ENCODE measurements around the gene IL22RA2.

DNA sequence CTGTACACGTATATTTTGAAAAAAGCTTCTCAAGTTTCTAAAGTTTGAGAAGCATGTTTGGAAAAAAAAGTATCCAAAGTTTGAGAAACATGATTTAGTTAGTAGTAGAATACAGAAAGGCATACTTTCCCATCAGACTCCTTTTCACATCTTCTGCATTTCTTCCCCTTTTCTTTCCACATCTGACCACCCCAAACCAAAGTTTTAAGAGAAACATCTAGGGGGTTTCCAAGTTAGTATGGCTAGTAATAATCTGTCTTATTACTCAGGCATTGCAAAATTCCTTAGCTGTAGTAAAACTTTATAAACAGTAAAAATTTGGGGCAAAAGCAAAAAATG lies 65.7 kb downstream of the IL22RA2 start:
- TF ChIP-seq, protein P1, sequence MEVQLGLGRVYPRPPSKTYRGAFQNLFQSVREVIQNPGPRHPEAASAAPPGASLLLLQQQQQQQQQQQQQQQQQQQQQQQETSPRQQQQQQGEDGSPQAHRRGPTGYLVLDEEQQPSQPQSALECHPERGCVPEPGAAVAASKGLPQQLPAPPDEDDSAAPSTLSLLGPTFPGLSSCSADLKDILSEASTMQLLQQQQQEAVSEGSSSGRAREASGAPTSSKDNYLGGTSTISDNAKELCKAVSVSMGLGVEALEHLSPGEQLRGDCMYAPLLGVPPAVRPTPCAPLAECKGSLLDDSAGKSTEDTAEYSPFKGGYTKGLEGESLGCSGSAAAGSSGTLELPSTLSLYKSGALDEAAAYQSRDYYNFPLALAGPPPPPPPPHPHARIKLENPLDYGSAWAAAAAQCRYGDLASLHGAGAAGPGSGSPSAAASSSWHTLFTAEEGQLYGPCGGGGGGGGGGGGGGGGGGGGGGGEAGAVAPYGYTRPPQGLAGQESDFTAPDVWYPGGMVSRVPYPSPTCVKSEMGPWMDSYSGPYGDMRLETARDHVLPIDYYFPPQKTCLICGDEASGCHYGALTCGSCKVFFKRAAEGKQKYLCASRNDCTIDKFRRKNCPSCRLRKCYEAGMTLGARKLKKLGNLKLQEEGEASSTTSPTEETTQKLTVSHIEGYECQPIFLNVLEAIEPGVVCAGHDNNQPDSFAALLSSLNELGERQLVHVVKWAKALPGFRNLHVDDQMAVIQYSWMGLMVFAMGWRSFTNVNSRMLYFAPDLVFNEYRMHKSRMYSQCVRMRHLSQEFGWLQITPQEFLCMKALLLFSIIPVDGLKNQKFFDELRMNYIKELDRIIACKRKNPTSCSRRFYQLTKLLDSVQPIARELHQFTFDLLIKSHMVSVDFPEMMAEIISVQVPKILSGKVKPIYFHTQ (CRISPR knock-in tag; IDR thresholded peaks at IDR 0.05): no peak
- TF ChIP-seq SP1 (CRISPR knock-in tag; conservative IDR thresholded peaks at IDR 0.05) (no peak), JUN (CRISPR knock-in tag; IDR thresholded peaks at IDR 0.05) (no peak), ZNF121 (CRISPR knock-in tag; IDR thresholded peaks at IDR 0.05) (no peak), JAZF1 (CRISPR knock-in tag; IDR thresholded peaks at IDR 0.05) (no peak), KAT7 (CRISPR knock-in tag; IDR thresholded peaks at IDR 0.05; ENCODE audit: borderline replicate concordance) (no peak), ZBTB21 (CRISPR knock-in tag; IDR thresholded peaks at IDR 0.05; ENCODE audit: borderline replicate concordance) (no peak)
- TF ChIP-seq, protein P2, sequence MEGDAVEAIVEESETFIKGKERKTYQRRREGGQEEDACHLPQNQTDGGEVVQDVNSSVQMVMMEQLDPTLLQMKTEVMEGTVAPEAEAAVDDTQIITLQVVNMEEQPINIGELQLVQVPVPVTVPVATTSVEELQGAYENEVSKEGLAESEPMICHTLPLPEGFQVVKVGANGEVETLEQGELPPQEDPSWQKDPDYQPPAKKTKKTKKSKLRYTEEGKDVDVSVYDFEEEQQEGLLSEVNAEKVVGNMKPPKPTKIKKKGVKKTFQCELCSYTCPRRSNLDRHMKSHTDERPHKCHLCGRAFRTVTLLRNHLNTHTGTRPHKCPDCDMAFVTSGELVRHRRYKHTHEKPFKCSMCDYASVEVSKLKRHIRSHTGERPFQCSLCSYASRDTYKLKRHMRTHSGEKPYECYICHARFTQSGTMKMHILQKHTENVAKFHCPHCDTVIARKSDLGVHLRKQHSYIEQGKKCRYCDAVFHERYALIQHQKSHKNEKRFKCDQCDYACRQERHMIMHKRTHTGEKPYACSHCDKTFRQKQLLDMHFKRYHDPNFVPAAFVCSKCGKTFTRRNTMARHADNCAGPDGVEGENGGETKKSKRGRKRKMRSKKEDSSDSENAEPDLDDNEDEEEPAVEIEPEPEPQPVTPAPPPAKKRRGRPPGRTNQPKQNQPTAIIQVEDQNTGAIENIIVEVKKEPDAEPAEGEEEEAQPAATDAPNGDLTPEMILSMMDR (IDR thresholded peaks at IDR 0.05): no peak
- TF ChIP-seq, protein P3, sequence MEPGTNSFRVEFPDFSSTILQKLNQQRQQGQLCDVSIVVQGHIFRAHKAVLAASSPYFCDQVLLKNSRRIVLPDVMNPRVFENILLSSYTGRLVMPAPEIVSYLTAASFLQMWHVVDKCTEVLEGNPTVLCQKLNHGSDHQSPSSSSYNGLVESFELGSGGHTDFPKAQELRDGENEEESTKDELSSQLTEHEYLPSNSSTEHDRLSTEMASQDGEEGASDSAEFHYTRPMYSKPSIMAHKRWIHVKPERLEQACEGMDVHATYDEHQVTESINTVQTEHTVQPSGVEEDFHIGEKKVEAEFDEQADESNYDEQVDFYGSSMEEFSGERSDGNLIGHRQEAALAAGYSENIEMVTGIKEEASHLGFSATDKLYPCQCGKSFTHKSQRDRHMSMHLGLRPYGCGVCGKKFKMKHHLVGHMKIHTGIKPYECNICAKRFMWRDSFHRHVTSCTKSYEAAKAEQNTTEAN (CRISPR knock-in tag; IDR thresholded peaks at IDR 0.05): no peak
- TF ChIP-seq, protein P4, sequence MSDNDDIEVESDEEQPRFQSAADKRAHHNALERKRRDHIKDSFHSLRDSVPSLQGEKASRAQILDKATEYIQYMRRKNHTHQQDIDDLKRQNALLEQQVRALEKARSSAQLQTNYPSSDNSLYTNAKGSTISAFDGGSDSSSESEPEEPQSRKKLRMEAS (CRISPR knock-in tag; IDR thresholded peaks at IDR 0.05): no peak
- TF ChIP-seq, protein P5, sequence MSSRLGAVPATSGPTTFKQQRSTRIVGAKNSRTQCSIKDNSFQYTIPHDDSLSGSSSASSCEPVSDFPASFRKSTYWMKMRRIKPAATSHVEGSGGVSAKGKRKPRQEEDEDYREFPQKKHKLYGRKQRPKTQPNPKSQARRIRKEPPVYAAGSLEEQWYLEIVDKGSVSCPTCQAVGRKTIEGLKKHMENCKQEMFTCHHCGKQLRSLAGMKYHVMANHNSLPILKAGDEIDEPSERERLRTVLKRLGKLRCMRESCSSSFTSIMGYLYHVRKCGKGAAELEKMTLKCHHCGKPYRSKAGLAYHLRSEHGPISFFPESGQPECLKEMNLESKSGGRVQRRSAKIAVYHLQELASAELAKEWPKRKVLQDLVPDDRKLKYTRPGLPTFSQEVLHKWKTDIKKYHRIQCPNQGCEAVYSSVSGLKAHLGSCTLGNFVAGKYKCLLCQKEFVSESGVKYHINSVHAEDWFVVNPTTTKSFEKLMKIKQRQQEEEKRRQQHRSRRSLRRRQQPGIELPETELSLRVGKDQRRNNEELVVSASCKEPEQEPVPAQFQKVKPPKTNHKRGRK (CRISPR knock-in tag; IDR thresholded peaks at IDR 0.05; ENCODE audit: borderline replicate concordance): no peak

Measured in WTC11 (cell line).